GM12878 (cell line): ENCODE data around the gene DAD1. TPM values are rescaled to one million over a fixed set of nuclear protein-coding genes. Genes with fewer than 3 reads are reported as not detected.

Experiments
- BACH1 ChIP-seq: fragments of 450-650 bp; IDR thresholded peaks from 2 replicates; pipeline ENCODE4 v1.6.1; 2017; ENCODE audit warnings: mild to moderate bottlenecking, borderline replicate concordance
- BCL11A ChIP-seq: IDR thresholded peaks from 2 replicates; pipeline ENCODE4 v1.6.1; 2011; ENCODE audit warnings: low read depth, low read length
- BRCA1 ChIP-seq: IDR thresholded peaks from 2 replicates; pipeline ENCODE4 v1.6.1; 2011; ENCODE audit warnings: low read depth, low read length, improper control_type of control experiment
- EED ChIP-seq: sonication (generic); IDR thresholded peaks from 2 replicates; pipeline ENCODE4 v1.6.1; 2016; ENCODE audit warnings: antibody characterized with exemption, low read depth
- MEF2B ChIP-seq: fragments of 450-650 bp; IDR thresholded peaks from 2 replicates; pipeline ENCODE4 v1.6.1; 2018; ENCODE audit warnings: mild to moderate bottlenecking, moderate library complexity; ENCODE audit not compliant: partially characterized antibody, poor library complexity, severe bottlenecking
- NFXL1 ChIP-seq: fragments of 450-650 bp; IDR thresholded peaks from 2 replicates; pipeline ENCODE4 v1.6.1; 2017; ENCODE audit warnings: antibody characterized with exemption, mild to moderate bottlenecking, borderline replicate concordance
- POLR2A ChIP-seq: IDR thresholded peaks from 2 replicates; pipeline ENCODE4 v1.6.1; 2011; ENCODE audit warnings: low read depth, mild to moderate bottlenecking, low read length
- SP1 ChIP-seq: IDR thresholded peaks from one replicate; pipeline ENCODE4 v1.6.1; 2011; ENCODE audit warnings: low read depth, low read length
- TARDBP ChIP-seq: IDR thresholded peaks from 2 replicates; pipeline ENCODE4 v1.6.1; 2016; ENCODE audit warnings: borderline replicate concordance
- polyA plus RNA-seq, 11 experiments: library from polyadenylated mRNA; depleted of rRNA in 4 of 11; unstranded in 6 of 11; stranded (reverse) in 5 of 11; fragments of >200 nt; fragmentation: Nextera tagmentation in 4 of 11; fragmentation: Illumina TruSeq in 1 of 11; extraction: Ambion mirVana in 4 of 11; extraction: Trizol in 1 of 11; gene quantifications; 1 replicate in 1 of 11; 2 replicates in 10 of 11; pipeline versions ENCODE4 v1.2.1 to v1.2.3, GENCODE V29; 2011 to 2016; ENCODE audit warnings: inconsistent platforms in 2 of 11, missing spikeins in 2 of 11, low read depth in 1 of 11
- total RNA-seq, 4 experiments: library from RNA; depleted of rRNA in 3 of 4; stranded (reverse); fragments of >200 nt in 3 of 4; fragmentation: Illumina TruSeq in 1 of 4; extraction: Trizol in 1 of 4; gene quantifications; 2 replicates each; pipeline versions ENCODE4 v1.2.1 to v1.2.3, GENCODE V29; 2013 to 2021
- TF ChIP-seq, protein P1 (sequence below): IDR thresholded peaks from 2 replicates; pipeline ENCODE4 v1.6.1; 2012; ENCODE audit warnings: improper control_type of control experiment, low read depth, low read length; ENCODE audit not compliant: insufficient replicate concordance
- TF ChIP-seq, protein P2 (sequence below): IDR thresholded peaks from 2 replicates; pipeline ENCODE4 v1.6.1; 2012; ENCODE audit warnings: low read depth, low read length, improper control_type of control experiment
- TF ChIP-seq, protein P3 (sequence below): fragments of 450-650 bp; IDR thresholded peaks from 2 replicates; pipeline ENCODE4 v1.6.1; 2017; ENCODE audit warnings: mild to moderate bottlenecking, moderate library complexity
- TF ChIP-seq, protein P4 (sequence below): fragments of 150-350 bp; IDR thresholded peaks from 2 replicates; pipeline ENCODE4 v1.6.1; 2014; ENCODE audit warnings: mild to moderate bottlenecking, low read depth, low read length

Gene DAD1
- total and polyA plus RNA-seq, 10 of the 15 experiments (the other 5 are each of a cell fraction or from before 2014, with no cell fraction given): 161 to 920 (median 319) TPM

DNA sequence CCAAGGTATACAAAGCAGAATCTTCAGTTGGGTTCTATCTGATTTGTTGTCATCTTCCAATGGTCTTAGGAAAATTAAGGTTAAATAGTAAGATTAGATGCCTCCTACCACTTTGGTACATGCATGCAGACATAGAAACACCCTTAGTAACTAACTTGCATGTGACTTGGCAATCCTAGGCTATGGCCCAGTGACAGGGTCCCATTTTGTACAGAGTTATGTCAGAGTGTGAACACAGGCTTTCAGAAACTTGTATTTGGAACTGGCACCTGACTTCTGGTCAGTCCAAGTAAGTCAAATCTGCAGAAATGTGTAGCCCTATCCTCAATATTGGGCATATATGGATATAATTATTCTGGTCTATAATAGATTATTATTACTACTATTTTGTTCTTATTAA, 53.1 kb downstream of the DAD1 start (continued):
- TF ChIP-seq, protein P1, sequence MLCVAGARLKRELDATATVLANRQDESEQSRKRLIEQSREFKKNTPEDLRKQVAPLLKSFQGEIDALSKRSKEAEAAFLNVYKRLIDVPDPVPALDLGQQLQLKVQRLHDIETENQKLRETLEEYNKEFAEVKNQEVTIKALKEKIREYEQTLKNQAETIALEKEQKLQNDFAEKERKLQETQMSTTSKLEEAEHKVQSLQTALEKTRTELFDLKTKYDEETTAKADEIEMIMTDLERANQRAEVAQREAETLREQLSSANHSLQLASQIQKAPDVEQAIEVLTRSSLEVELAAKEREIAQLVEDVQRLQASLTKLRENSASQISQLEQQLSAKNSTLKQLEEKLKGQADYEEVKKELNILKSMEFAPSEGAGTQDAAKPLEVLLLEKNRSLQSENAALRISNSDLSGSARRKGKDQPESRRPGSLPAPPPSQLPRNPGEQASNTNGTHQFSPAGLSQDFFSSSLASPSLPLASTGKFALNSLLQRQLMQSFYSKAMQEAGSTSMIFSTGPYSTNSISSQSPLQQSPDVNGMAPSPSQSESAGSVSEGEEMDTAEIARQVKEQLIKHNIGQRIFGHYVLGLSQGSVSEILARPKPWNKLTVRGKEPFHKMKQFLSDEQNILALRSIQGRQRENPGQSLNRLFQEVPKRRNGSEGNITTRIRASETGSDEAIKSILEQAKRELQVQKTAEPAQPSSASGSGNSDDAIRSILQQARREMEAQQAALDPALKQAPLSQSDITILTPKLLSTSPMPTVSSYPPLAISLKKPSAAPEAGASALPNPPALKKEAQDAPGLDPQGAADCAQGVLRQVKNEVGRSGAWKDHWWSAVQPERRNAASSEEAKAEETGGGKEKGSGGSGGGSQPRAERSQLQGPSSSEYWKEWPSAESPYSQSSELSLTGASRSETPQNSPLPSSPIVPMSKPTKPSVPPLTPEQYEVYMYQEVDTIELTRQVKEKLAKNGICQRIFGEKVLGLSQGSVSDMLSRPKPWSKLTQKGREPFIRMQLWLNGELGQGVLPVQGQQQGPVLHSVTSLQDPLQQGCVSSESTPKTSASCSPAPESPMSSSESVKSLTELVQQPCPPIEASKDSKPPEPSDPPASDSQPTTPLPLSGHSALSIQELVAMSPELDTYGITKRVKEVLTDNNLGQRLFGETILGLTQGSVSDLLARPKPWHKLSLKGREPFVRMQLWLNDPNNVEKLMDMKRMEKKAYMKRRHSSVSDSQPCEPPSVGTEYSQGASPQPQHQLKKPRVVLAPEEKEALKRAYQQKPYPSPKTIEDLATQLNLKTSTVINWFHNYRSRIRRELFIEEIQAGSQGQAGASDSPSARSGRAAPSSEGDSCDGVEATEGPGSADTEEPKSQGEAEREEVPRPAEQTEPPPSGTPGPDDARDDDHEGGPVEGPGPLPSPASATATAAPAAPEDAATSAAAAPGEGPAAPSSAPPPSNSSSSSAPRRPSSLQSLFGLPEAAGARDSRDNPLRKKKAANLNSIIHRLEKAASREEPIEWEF: no peak
- TF ChIP-seq BRCA1: no peak
- no peak for TF ChIP-seq NFXL1
- TF ChIP-seq, protein P2, sequence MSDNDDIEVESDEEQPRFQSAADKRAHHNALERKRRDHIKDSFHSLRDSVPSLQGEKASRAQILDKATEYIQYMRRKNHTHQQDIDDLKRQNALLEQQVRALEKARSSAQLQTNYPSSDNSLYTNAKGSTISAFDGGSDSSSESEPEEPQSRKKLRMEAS: no peak
- TF ChIP-seq, protein P3, sequence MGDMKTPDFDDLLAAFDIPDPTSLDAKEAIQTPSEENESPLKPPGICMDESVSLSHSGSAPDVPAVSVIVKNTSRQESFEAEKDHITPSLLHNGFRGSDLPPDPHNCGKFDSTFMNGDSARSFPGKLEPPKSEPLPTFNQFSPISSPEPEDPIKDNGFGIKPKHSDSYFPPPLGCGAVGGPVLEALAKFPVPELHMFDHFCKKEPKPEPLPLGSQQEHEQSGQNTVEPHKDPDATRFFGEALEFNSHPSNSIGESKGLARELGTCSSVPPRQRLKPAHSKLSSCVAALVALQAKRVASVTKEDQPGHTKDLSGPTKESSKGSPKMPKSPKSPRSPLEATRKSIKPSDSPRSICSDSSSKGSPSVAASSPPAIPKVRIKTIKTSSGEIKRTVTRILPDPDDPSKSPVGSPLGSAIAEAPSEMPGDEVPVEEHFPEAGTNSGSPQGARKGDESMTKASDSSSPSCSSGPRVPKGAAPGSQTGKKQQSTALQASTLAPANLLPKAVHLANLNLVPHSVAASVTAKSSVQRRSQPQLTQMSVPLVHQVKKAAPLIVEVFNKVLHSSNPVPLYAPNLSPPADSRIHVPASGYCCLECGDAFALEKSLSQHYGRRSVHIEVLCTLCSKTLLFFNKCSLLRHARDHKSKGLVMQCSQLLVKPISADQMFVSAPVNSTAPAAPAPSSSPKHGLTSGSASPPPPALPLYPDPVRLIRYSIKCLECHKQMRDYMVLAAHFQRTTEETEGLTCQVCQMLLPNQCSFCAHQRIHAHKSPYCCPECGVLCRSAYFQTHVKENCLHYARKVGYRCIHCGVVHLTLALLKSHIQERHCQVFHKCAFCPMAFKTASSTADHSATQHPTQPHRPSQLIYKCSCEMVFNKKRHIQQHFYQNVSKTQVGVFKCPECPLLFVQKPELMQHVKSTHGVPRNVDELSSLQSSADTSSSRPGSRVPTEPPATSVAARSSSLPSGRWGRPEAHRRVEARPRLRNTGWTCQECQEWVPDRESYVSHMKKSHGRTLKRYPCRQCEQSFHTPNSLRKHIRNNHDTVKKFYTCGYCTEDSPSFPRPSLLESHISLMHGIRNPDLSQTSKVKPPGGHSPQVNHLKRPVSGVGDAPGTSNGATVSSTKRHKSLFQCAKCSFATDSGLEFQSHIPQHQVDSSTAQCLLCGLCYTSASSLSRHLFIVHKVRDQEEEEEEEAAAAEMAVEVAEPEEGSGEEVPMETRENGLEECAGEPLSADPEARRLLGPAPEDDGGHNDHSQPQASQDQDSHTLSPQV: no peak; the same call in 1 of the 2 replicates
- no peak for TF ChIP-seq SP1
- no peak for TF ChIP-seq POLR2A
- TF ChIP-seq, protein P4, sequence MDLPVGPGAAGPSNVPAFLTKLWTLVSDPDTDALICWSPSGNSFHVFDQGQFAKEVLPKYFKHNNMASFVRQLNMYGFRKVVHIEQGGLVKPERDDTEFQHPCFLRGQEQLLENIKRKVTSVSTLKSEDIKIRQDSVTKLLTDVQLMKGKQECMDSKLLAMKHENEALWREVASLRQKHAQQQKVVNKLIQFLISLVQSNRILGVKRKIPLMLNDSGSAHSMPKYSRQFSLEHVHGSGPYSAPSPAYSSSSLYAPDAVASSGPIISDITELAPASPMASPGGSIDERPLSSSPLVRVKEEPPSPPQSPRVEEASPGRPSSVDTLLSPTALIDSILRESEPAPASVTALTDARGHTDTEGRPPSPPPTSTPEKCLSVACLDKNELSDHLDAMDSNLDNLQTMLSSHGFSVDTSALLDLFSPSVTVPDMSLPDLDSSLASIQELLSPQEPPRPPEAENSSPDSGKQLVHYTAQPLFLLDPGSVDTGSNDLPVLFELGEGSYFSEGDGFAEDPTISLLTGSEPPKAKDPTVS: no peak
- TF ChIP-seq MEF2B: peak; percentile 16
- 0 out of 2 replicates have a peak, but pooled peaks have one; percentile 37 for TF ChIP-seq BACH1
- TF ChIP-seq TARDBP: no peak
- no peak for TF ChIP-seq BCL11A
- no peak for TF ChIP-seq EED
- TF ChIP-seq, all 136 proteins: peak for 7
